GM18951 (cell line): ENCODE results near the gene COMMD2.

ENCODE experiments used
- POLR2A ChIP-seq: IDR thresholded peaks from 4 replicates; pipeline ENCODE4 v1.6.1; 2011; ENCODE audit warnings: mild to moderate bottlenecking; ENCODE audit not compliant: insufficient read length, insufficient read depth; ENCODE audit errors: extremely low read depth
- in situ Hi-C: fragments of 300-500 bp; cut with MboI; formaldehyde crosslinking; loops from one replicate; pipeline ENCODE4 v1.12.0; 2022; ENCODE audit warnings: low sequenced_read_pairs, mixed read lengths, inconsistent platforms; ENCODE audit not compliant: unreplicated experiment

COMMD2 gene

GRCh38 chr3:149777414-149778214 lies 25.3 kb upstream of the COMMD2 start:
- TF ChIP-seq POLR2A, result no peak
- in situ Hi-C loops, result no loop called here

- in situ Hi-C loops, result no loop called here
- no peak for TF ChIP-seq POLR2A
Measured at GRCh38 chr3:149776170-149776569, 23.9 kb upstream of the COMMD2 start.

GRCh38 chr3:149772861-149773260 lies 20.6 kb upstream of the COMMD2 start:
- no peak for TF ChIP-seq POLR2A
- in situ Hi-C loops, result no loop called here

- TF ChIP-seq POLR2A, result no peak
- in situ Hi-C loops, result no loop called here
Measured at GRCh38 chr3:149771652-149772271, 19.5 kb upstream of the COMMD2 start.

- in situ Hi-C loops, result no loop called here
- no peak for TF ChIP-seq POLR2A
Measured at GRCh38 chr3:149770246-149770645, 18.0 kb upstream of the COMMD2 start.

GRCh38 chr3:149768704-149769103 lies 16.4 kb upstream of the COMMD2 start:
- TF ChIP-seq POLR2A, result no peak
- in situ Hi-C loops, result no loop called here

GRCh38 chr3:149767720-149768119 lies 15.4 kb upstream of the COMMD2 start:
- TF ChIP-seq POLR2A, result no peak

GRCh38 chr3:149765762-149766334 lies 13.6 kb upstream of the COMMD2 start:
- TF ChIP-seq POLR2A, result no peak
- in situ Hi-C loops, result no loop called here

More at GRCh38 chr3:149767720-149768119, 15.4 kb upstream of the COMMD2 start:
- in situ Hi-C loops, result no loop called here

GRCh38 chr3:149764302-149764701 lies 12.0 kb upstream of the COMMD2 start:
- TF ChIP-seq POLR2A, result no peak
- in situ Hi-C loops, result no loop called here

- in situ Hi-C loops, result no loop called here
- TF ChIP-seq POLR2A, result no peak
Measured at GRCh38 chr3:149763565-149764195, 11.4 kb upstream of the COMMD2 start.

- in situ Hi-C loops, result no loop called here
- TF ChIP-seq POLR2A, result no peak
Measured at GRCh38 chr3:149753717-149754116, 1.4 kb upstream of the COMMD2 start.

GRCh38 chr3:149752788-149753136 lies 473 bp upstream of the COMMD2 start:
- TF ChIP-seq POLR2A, result no peak
- in situ Hi-C loops, result no loop called here

- in situ Hi-C loops, result no loop called here
- TF ChIP-seq POLR2A, result no peak
Measured at GRCh38 chr3:149751551-149751950, 738 bp downstream of the COMMD2 start.

- in situ Hi-C loops, result no loop called here
- TF ChIP-seq POLR2A, result no peak
Measured at GRCh38 chr3:149744606-149745005, 7.7 kb downstream of the COMMD2 start.

- in situ Hi-C loops, result no loop called here
- no peak for TF ChIP-seq POLR2A
Measured at GRCh38 chr3:149744151-149744550, 8.1 kb downstream of the COMMD2 start.
